ENCODE results near the gene LDHD.

LDHD gene

GRCh38 chr16:75114179-75114945, 2.2 kb downstream of the LDHD start:
- DNase-seq (ENCODE audit: low spot score) = no peak

- no peak for DNase-seq (ENCODE audit: low spot score)
These were observed 2.9 kb downstream of the LDHD start for GRCh38 chr16:75113541-75114121.

GRCh38 chr16:75112734-75113491, 3.7 kb downstream of the LDHD start:
- DNase-seq (ENCODE audit: low spot score) = no peak

- DNase-seq (ENCODE audit: low spot score) = no peak
These were observed 4.4 kb downstream of the LDHD start for GRCh38 chr16:75111961-75112733.

DNA sequence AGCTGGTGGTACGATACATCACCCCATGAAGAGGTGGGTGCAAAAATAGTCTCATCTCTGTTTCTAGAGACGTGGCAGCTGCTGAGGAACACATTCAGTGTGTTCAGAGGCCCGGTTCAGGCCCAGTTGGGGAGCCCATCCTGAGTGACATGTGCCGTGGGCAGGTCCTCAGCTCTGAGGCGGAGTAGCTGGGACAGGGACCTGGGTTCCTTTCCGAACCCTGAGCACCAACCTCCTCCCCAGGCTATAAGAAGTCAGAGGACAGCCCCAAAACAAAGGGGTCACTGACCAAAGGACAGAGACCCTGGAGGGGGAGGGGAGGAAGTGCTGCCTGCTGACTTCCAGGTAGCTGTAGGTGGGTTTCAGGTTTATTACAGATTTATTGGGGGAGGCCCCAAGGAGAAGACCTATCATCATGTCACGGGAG, 5.1 kb downstream of the LDHD start:
- no peak for DNase-seq (ENCODE audit: low spot score)

DNA sequence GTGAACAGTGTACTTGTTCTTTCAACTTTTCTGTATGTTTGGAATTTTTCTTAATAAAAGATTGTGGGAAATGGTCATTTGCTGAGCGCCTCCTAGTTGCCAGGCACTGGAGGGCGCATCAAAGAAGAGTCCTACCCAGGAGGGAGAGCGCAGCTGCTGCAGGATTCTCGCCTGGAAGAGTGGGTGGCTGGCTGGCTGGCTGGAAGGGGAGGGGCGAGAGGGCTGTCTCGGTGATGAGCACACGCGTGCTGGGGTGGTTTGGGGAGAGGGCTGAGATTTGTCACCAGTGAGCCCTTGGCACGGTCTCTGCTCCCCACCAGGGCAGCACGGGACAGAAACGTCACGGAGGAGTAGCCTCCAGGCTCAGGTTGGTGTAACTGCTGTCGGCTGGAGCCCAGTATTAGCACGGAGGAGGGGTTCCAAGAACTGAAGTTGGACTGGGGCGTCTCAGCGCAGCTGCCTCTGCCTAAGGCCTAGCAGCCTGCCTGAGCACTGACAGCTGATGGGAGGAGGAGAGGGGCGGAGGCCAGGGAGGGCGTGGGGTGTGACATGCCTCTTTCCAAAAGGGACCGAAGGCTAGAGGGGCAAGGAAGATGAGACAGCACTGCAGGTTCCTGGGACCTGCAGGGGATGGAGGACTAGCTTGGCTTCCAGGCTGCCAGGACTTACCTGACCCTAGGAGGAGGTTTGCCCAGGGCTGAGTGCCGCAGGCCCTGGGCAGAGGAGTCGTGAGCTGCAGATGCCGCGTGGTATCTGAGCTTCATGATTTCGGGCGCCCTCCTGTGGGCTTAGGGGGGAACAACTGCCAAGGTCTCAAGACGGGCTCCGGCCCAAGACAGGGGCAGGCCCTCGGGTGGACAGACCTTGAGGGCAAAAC, 5.7 kb downstream of the LDHD start:
- DNase-seq (ENCODE audit: low spot score) = peak; percentile 90

GRCh38 chr16:75109732-75110243, 6.8 kb downstream of the LDHD start:
- DNase-seq (ENCODE audit: low spot score) = no peak

DNA sequence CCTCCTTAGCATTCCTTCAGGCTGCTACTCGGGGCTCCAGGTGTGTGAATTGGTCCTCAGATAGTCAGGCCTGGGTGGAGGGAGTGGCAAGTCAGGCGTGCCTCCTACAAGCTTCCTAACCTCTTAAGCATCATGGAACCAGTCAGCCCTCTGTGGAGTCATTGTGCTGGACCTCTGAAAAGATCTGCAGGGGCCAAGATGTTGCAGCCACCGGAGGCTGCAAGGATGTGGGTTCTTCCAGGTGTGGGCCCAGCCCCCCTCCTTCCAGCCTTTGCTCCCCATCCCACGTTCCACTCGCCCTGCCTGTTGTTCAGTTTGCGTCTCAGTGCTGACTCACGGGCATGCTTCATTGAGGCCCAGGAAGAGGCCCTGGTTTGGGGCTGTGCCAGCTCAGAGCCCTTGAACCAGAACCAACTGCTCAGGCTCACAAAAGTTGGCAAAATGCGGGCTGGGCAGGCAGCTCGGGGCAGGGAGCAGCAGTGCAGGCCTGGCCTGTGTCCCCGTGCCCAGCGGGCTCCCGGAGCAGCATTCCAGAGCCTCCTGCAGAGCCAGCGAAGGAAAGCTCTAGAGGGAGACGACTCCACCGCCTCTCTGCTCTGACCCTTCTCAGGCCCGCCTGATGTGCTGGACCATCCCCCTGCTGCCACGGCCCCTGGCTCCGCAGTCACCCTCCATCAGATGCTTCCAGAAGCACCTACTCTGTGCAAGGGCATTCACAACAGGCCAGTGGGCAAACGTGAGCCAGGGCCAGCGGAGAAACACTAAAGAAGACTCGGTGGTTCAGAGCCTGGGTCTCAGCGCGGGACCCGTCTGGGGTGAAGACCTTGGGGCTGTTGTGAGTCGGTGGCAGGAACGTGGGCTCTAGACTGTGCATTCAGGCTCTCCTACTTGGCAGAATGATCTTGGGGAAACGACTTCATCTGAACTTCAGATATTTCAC, 7.5 kb downstream of the LDHD start:
- DNase-seq (ENCODE audit: low spot score) = no peak

- no peak for DNase-seq (ENCODE audit: low spot score)
These were observed 9.1 kb downstream of the LDHD start for GRCh38 chr16:75107505-75107904.

- no peak for DNase-seq (ENCODE audit: low spot score)
These were observed 10.0 kb downstream of the LDHD start for GRCh38 chr16:75106351-75107274.

DNA sequence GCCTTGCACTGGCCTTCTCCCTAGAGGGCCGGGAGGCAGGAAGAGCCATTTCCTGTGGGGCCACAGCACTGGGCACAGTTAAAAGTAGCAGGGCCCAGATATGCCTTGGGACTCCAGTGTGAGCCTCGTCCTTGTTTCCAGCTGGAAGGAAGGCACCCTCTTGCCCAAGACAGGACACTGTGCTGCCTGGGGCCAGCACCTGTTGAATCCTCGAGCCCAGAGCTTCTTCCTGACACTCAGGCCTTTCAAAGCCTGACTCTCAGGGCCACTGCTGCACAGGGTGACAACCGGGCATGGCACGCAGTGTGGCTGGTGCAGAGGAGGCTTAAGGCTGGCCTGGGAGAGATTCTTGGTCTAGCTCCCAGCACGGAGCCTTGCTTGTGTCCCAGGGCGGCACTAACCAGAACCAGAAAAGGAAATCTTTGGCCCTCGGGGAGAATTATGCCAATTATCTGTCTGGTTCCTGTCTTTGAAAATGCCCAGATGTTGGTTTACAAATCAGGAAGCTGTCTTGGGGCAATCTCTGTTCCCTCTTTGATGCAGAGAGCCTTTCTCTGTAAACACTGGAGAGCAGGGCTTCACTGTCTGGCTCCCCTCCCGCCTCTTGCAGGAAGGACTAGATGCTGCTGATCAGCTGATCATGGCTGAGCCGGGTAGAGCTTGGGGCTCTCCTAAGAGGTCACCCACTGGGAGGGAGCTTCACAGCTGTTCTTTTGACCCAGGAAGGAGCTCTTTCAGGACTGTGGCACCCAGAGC, 11.1 kb downstream of the LDHD start:
- no peak for DNase-seq (ENCODE audit: low spot score)

DNA sequence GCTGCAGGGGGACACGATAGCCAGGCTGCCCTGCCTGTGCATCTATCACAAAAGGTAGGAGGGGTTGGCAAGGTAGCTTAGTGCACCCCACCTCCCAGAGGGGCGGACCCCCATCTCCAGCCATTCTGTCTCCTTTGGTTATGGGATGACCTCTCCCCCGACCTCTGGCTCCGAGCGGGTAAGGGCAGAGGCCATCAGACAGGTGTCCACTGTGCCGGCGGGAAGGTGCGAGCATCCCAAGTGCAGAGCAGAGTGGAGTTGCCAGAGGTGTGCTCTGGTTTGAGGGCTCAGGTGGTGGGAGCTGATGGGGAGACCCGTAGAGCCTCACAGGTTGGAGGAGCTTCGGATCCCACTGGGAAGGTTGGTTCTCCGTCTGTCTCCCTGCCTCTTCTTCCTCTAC, 11.7 kb downstream of the LDHD start:
- DNase-seq (ENCODE audit: low spot score) = no peak

GRCh38 chr16:75103994-75104393, 12.6 kb downstream of the LDHD start:
- DNase-seq (ENCODE audit: low spot score) = no peak

DNA sequence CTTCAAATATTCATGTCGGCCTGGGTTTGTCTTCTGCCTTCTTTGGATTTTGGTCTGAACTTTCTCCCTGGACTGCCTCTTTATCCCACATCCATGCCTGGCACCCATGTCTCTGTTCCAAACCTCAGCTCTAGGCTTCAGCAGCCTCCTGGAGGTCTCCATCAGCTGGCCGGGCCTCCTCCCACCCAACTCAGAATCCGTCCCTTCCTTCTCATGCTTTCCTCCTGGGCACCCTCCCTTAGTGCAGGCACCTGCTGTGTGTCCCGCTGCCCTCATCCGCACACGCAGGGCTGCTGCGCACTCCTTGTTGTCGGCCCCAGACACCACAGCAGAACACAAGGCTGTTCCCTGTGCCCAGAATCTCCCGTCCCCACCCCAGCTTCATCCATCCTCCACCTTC, 14.0 kb downstream of the LDHD start:
- no peak for DNase-seq (ENCODE audit: low spot score)

GRCh38 chr16:75101635-75102034, 14.9 kb downstream of the LDHD start:
- DNase-seq (ENCODE audit: low spot score) = no peak

DNA sequence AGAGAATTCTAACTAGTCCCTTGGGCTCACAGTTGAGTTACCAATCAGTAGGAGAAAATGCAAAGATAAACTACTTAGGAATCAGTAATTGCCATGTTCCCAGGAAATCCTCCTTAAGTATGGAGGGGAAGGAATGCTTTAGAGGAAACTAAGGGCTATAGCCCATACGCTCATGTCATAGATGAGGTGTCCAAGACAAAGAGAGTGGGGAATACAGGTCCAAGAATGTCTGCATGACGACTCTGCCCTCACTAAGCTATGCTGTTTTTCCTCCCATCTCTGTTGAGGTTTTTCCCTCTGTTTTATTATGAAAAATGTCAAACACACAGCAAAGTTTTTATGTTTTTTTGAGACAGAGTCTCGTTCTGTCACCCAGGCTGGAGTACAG, 16.0 kb downstream of the LDHD start:
- DNase-seq (ENCODE audit: low spot score) = no peak

DNA sequence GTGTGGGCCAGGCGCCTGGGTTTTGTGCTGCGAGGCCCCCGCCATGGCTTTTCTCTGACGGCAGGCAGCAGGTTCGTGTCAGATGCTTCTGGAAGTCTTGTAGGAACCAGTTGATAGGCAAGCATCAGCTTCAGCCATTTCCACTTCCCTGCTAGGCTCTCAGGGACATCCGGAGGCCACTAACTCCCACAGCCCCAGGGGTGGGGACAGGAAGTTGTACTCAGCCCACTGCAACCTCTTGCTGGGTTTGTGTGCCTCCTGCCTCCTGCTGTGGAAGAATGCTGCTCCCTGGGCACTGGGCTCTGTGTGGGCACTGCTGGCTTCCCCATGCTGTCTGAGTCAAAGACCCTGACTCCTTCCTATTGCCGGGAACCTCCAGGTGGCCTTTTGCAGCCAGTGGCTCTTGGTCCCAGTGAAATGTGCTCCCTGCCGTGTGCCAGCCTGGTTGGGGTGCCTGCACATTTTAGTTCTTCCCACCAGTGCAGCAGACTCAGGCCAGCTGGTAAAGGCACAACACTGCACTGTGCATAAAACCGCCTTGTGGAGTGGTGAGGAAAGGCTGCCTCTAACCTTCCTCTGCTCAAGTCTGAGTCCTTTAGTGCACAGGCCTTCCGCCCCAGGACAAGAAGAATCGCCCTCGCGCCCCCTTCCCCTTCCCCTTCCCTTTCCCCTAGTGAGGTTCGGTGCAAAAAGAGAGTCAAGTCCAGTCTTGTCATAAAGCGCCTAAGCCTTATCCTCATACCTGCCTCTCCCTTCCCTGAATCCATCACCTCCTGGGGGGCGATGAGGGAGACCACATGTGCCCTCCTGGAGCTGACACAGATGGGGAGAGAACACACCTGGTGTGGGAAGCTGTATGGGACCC, 16.6 kb downstream of the LDHD start:
- no peak for DNase-seq (ENCODE audit: low spot score)
